Right hindlimb (tissue), 1 donor: ENCODE measurements around the gene RNU6-1.

ENCODE experiments used
- DNase-seq: peaks from one replicate; pipeline ENCODE4 v3.0.0-alpha.2; 2018

The RNU6-1 gene

GRCh38 chr15:67799801-67800205 lies 40.0 kb downstream of the RNU6-1 start:
- no peak for DNase-seq

- no peak for DNase-seq
Measured at GRCh38 chr15:67796196-67797127, 43.4 kb downstream of the RNU6-1 start.

- DNase-seq = no peak
Measured at GRCh38 chr15:67794832-67795574, 44.8 kb downstream of the RNU6-1 start.

GRCh38 chr15:67792250-67792942 lies 47.4 kb downstream of the RNU6-1 start:
- no peak for DNase-seq

GRCh38 chr15:67790610-67791319 lies 49.1 kb downstream of the RNU6-1 start:
- DNase-seq = no peak
